ENCODE results near the gene BTBD1.

The BTBD1 gene

DNA sequence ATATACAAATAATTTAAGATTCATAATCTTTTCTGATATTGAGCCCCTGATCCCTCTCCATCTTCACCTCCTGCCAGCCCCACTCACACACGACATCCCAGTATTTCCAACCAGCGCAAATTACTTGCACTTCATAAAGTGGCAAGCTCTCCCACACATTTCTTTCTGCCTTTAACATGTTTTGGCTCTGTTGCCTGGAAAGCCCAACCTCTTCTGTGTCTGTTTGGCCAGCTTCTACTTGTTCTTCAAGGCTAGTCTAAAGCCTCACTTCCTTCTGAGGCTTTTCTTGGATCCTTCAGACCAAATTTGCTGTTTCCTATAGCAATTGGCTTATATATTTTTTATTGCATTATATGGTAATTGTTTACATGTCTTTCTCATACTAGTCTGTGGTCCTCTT is 35.3 kb upstream of the BTBD1 start:
- TF ChIP-seq, protein P1, sequence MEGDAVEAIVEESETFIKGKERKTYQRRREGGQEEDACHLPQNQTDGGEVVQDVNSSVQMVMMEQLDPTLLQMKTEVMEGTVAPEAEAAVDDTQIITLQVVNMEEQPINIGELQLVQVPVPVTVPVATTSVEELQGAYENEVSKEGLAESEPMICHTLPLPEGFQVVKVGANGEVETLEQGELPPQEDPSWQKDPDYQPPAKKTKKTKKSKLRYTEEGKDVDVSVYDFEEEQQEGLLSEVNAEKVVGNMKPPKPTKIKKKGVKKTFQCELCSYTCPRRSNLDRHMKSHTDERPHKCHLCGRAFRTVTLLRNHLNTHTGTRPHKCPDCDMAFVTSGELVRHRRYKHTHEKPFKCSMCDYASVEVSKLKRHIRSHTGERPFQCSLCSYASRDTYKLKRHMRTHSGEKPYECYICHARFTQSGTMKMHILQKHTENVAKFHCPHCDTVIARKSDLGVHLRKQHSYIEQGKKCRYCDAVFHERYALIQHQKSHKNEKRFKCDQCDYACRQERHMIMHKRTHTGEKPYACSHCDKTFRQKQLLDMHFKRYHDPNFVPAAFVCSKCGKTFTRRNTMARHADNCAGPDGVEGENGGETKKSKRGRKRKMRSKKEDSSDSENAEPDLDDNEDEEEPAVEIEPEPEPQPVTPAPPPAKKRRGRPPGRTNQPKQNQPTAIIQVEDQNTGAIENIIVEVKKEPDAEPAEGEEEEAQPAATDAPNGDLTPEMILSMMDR (IDR thresholded peaks at IDR 0.05; ENCODE audit: insufficient read depth, low read length, poor library complexity, severe bottlenecking), result no peak
- H3K4me3 ChIP-seq (replicated peaks; ENCODE audit: low read depth, low read length), result no peak overlapping the region
- no peaks in the 10 kb centered on the region for H3K36me3 ChIP-seq (ENCODE audit: control insufficient read depth, insufficient read depth, low read length)
- H3K27me3 ChIP-seq (replicated peaks; ENCODE audit: control insufficient read depth, insufficient read depth, low read length), result no peaks in the 10 kb centered on the region
- no peak for DNase-seq (ENCODE audit: extremely low read depth, insufficient read length)

DNA sequence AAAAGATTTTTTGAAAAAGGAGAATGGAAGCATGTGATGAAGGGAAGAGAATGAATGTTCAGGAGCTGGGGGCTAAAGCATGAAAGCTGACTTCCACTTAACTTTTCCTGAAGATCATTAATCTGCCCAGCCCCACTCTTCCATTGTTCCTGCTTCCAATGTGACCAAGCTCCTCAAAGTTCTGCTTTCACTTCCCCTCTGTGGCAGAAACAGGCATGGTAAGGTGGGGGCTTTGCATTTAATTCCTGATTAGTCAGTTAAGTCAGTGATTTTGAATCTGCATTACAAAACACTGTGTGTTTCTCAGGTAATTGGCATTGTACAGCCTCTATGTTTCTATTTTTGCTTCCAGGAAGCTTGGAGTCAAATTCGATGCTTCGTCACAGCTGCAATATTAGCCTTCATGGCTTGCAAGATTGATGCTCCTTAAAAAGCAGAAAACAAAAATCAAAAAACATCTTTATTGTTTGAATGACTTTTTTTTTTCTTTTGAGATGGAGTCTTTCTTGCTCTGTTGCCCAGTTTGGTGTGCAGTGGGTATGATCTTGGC is 33.1 kb upstream of the BTBD1 start:
- H3K4me3 ChIP-seq (replicated peaks; ENCODE audit: low read depth, low read length), result no peak overlapping the region
- no peaks in the 10 kb centered on the region for H3K36me3 ChIP-seq (ENCODE audit: control insufficient read depth, insufficient read depth, low read length)
- TF ChIP-seq, protein P1 (IDR thresholded peaks at IDR 0.05; ENCODE audit: insufficient read depth, low read length, poor library complexity, severe bottlenecking), result no peak
- no peak for DNase-seq (ENCODE audit: extremely low read depth, insufficient read length)
- no peaks in the 10 kb centered on the region for H3K27me3 ChIP-seq (replicated peaks; ENCODE audit: control insufficient read depth, insufficient read depth, low read length)

DNA sequence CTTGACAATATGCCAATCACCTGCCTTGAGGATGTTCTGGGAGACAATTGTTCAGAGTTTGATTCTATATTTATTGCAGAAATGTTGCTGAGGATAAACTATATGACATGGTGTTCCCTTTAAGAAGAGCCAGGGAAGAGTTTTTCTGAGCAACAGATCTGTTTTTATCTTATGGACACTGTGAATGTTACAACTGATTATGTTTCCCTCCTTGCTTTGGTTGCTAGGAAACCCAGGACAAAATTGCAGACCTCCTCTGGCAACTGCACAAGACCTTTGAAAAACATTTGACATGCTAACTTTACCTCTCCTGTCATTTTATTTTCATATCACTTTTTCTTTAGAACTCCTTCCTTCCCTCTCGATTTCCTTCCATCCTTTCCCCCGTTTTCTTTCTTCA is 32.2 kb upstream of the BTBD1 start:
- no peak overlapping the region for H3K4me3 ChIP-seq (replicated peaks; ENCODE audit: low read depth, low read length)
- TF ChIP-seq, protein P1 (IDR thresholded peaks at IDR 0.05; ENCODE audit: insufficient read depth, low read length, poor library complexity, severe bottlenecking), result no peak
- no peaks in the 10 kb centered on the region for H3K27me3 ChIP-seq (replicated peaks; ENCODE audit: control insufficient read depth, insufficient read depth, low read length)
- H3K36me3 ChIP-seq (ENCODE audit: control insufficient read depth, insufficient read depth, low read length), result no peaks in the 10 kb centered on the region
- no peak for DNase-seq (ENCODE audit: extremely low read depth, insufficient read length)

DNA sequence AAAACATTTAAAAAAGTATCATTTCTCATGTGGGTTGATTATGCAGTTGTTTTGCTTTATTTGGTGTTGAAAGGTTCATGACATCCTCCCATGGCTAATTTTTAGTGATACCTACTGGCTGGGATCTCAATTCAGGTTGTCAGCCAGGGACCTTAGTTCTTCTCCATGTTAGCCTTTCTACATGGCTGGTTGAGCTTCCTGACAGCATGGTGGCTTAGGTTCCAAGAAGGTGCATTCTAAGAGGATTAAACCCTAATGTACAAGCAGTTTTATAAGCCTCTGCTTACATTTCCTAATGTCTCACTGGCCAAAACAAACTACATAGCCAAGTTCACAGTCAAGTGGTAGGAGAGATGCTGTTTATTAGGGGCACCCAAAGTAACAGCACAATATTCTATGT is 31.0 kb upstream of the BTBD1 start:
- Histone ChIP-seq H3K36me3 (ENCODE audit: control insufficient read depth, insufficient read depth, low read length) (no peaks in the 10 kb centered on the region), H3K27me3 (replicated peaks; ENCODE audit: control insufficient read depth, insufficient read depth, low read length) (no peaks in the 10 kb centered on the region), H3K4me3 (replicated peaks; ENCODE audit: low read depth, low read length) (no peak overlapping the region)
- DNase-seq (ENCODE audit: extremely low read depth, insufficient read length), result no peak
- TF ChIP-seq, protein P1 (IDR thresholded peaks at IDR 0.05; ENCODE audit: insufficient read depth, low read length, poor library complexity, severe bottlenecking), result no peak

DNA sequence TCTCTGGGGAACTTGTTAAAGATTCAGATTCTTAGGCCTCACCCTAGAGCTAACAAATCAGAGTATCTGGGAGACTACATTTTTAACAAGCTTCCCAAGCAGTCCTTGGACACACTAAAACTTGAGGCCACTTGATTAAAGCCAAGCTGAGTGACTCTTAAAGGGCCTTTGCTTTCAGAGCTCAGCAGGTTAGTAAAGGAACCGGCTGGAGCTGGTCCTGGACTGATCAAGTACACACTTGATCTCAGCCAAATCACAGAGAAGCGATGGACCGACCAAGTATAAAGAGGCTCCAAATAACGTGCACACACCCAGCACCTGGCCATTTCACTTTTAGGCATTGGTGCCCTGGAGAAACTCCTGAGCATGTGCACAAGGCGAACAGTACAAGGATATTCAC is 27.5 kb upstream of the BTBD1 start:
- H3K27me3 ChIP-seq (replicated peaks; ENCODE audit: control insufficient read depth, insufficient read depth, low read length), result no peaks in the 10 kb centered on the region
- no peak for DNase-seq (ENCODE audit: extremely low read depth, insufficient read length)
- H3K36me3 ChIP-seq (ENCODE audit: control insufficient read depth, insufficient read depth, low read length), result no peaks in the 10 kb centered on the region
- no peak overlapping the region for H3K4me3 ChIP-seq (replicated peaks; ENCODE audit: low read depth, low read length)
- TF ChIP-seq, protein P1 (IDR thresholded peaks at IDR 0.05; ENCODE audit: insufficient read depth, low read length, poor library complexity, severe bottlenecking), result no peak

Measured in GM06990 (cell line).